HepG2 (cell line): ENCODE measurements around the gene GPAT3. TPM values are rescaled to one million over a fixed set of nuclear protein-coding genes. Genes with fewer than 3 reads are reported as not detected.

Source experiments
- CEBPG ChIP-seq: IDR thresholded peaks from 2 replicates; pipeline ENCODE4 v1.6.1; 2016
- DMAP1 ChIP-seq: IDR thresholded peaks from 2 replicates; pipeline ENCODE4 v1.6.1; 2016
- HMG20A ChIP-seq: IDR thresholded peaks from 2 replicates; pipeline ENCODE4 v1.6.1; 2016; ENCODE audit warnings: borderline replicate concordance
- KAT7 ChIP-seq: IDR thresholded peaks from 2 replicates; pipeline ENCODE4 v1.6.1; 2018; ENCODE audit warnings: borderline replicate concordance, missing compliant biosample characterization
- MAF1 ChIP-seq: sonication (generic); formaldehyde crosslinking; IDR thresholded peaks from 2 replicates; pipeline ENCODE4 v1.5.0; 2020; ENCODE audit warnings: missing genetic modification reagents, borderline replicate concordance
- NFIB ChIP-seq: sonication (generic); formaldehyde crosslinking; IDR thresholded peaks from 2 replicates; pipeline ENCODE4 v1.9.0; 2021; ENCODE audit warnings: missing genetic modification reagents, mild to moderate bottlenecking, borderline replicate concordance
- PITX1 ChIP-seq: sonication (generic); formaldehyde crosslinking; IDR thresholded peaks from 2 replicates; pipeline ENCODE4 v1.5.1; 2020; ENCODE audit warnings: mild to moderate bottlenecking, missing genetic modification reagents
- POLR2A ChIP-seq, 2 experiments: IDR thresholded peaks; 2 replicates each; pipeline ENCODE4 v1.6.1; 2011; ENCODE audit warnings: low read depth in 2 of 2, low read length in 2 of 2, mild to moderate bottlenecking in 1 of 2, moderate library complexity in 1 of 2; ENCODE audit not compliant: insufficient read depth in 1 of 2
- RAD21 ChIP-seq: fragments of 450-650 bp; formaldehyde crosslinking; IDR thresholded peaks from 2 replicates; pipeline ENCODE4 v1.5.0; 2020; ENCODE audit warnings: mild to moderate bottlenecking
- RFXANK ChIP-seq: IDR thresholded peaks from 2 replicates; pipeline ENCODE4 v1.6.1; 2016
- TERF1 ChIP-seq: sonication (generic); formaldehyde crosslinking; IDR thresholded peaks from 2 replicates; pipeline ENCODE4 v1.8.0; 2022; ENCODE audit warnings: mild to moderate bottlenecking, missing genetic modification reagents, moderate library complexity
- YEATS2 ChIP-seq: sonication (generic); formaldehyde crosslinking; IDR thresholded peaks from 2 replicates; pipeline ENCODE4 v1.4.0; 2020; ENCODE audit warnings: missing genetic modification reagents, borderline replicate concordance
- ZGPAT ChIP-seq: IDR thresholded peaks from 2 replicates; pipeline ENCODE4 v1.6.1; 2016; ENCODE audit warnings: mild to moderate bottlenecking
- ZNF260 ChIP-seq: sonication (generic); formaldehyde crosslinking; IDR thresholded peaks from 2 replicates; pipeline ENCODE4 v1.4.0; 2020; ENCODE audit warnings: missing genetic modification reagents, low read depth, mild to moderate bottlenecking, borderline replicate concordance
- ZNF780A ChIP-seq: sonication (generic); formaldehyde crosslinking; IDR thresholded peaks from 2 replicates; pipeline ENCODE4 v1.8.0; 2022; ENCODE audit warnings: mild to moderate bottlenecking, missing genetic modification reagents, moderate library complexity
- polyA plus RNA-seq, 8 experiments: library from polyadenylated mRNA; depleted of rRNA in 3 of 8; stranded (reverse) in 7 of 8; unstranded in 1 of 8; fragments of >200 nt; fragmentation: Illumina TruSeq in 4 of 8; extraction: Trizol in 4 of 8; gene quantifications; 2 replicates each; pipeline versions ENCODE4 v1.2.1 to v1.2.3, GENCODE V29; 2011 to 2016; ENCODE audit warnings: low read depth in 4 of 8, missing spikeins in 1 of 8, mixed read lengths in 1 of 8; ENCODE audit not compliant: insufficient read depth in 1 of 8
- total RNA-seq, 5 experiments: library from RNA; depleted of rRNA; stranded (reverse); fragments of >200 nt; fragmentation: Illumina TruSeq; extraction: Trizol; gene quantifications; 2 replicates each; pipeline ENCODE4 v1.2.3, GENCODE V29; 2016; ENCODE audit warnings: low read depth in 1 of 5
- TF ChIP-seq, protein P1 (sequence below): sonication (generic); formaldehyde crosslinking; IDR thresholded peaks from 2 replicates; pipeline ENCODE4 v1.4.0; 2020; ENCODE audit warnings: low read depth, mild to moderate bottlenecking, missing genetic modification reagents
- TF ChIP-seq, protein P2 (sequence below): sonication (generic); formaldehyde crosslinking; IDR thresholded peaks from 2 replicates; pipeline ENCODE4 v1.5.1; 2020; ENCODE audit warnings: missing genetic modification reagents, mild to moderate bottlenecking, borderline replicate concordance
- TF ChIP-seq, protein P3 (sequence below): IDR thresholded peaks from 2 replicates; pipeline ENCODE4 v1.6.1; 2016; ENCODE audit warnings: low read depth, missing genetic modification reagents, missing compliant biosample characterization

Gene GPAT3
- total and polyA plus RNA-seq, 2 of the 13 experiments (the other 11 are each of a cell fraction or from before 2014, with no cell fraction given) = 2.4 to 2.6 TPM

DNA sequence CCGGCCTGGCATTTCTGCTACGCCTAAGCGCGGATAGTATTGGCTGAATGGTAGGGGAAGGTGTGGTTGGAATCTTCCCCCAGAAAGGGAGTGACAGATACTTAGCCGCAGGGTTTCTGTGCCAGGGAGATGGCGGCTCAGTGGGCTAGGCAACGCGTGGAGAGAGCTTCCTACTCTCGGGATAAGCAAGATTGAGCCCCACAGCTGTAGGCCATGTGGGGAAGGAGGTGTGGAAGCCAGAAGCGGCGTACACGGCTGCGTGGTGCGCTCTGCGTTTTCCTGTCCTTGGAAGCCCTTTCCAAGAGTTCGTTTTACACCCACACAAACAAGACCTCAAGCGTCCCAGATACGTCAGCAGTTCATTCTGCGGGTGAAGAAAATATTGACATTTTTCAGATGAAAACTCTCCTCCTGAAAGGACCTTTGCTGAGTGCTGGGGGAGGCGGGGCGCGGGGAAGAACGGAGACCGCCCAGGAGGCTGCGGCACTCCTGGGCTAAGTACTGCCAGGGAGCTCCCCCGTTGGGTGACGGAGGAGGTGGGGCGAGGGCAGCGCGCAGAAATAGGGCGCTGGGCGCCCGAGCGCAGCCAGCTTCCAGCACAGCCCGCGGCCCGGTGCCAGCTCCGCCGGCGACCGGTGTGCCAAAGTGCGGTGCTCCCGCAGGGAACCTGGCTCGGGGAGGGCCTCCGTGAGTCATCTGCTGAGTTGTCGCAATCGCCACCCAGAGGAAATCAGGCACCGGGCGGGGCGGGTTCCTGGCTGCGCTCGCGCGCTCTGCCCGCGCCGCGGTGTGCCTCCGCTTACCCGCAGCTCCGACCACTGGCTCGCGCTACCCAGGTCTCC lies at the start of gene GPAT3 (continued):
- TF ChIP-seq KAT7 (CRISPR knock-in tag) (no peak), TERF1 (CRISPR knock-in tag) (no peak), DMAP1 (CRISPR knock-in tag) (peak; percentile 50; the same call in 1 of the 2 replicates), MAF1 (CRISPR knock-in tag) (no peak), YEATS2 (CRISPR knock-in tag) (no peak), RAD21 (no peak), ZGPAT (CRISPR knock-in tag) (peak; percentile 74; the same call in 1 of the 2 replicates), CEBPG (CRISPR knock-in tag) (peak; percentile 86), ZNF780A (CRISPR knock-in tag) (no peak), POLR2A (IDR thresholded peaks at IDR 0.05; ENCODE audit: insufficient read depth in 1 of 2, low read depth in 2 of 2, low read length in 2 of 2) (peak in 1 of 2 experiments; percentile 49; a peak in 2 of 4 replicates), RFXANK (no peak), ZNF260 (no peak), PITX1 (CRISPR knock-in tag) (no peak), NFIB (no peak), HMG20A (CRISPR knock-in tag) (no peak)
- TF ChIP-seq, protein P1, sequence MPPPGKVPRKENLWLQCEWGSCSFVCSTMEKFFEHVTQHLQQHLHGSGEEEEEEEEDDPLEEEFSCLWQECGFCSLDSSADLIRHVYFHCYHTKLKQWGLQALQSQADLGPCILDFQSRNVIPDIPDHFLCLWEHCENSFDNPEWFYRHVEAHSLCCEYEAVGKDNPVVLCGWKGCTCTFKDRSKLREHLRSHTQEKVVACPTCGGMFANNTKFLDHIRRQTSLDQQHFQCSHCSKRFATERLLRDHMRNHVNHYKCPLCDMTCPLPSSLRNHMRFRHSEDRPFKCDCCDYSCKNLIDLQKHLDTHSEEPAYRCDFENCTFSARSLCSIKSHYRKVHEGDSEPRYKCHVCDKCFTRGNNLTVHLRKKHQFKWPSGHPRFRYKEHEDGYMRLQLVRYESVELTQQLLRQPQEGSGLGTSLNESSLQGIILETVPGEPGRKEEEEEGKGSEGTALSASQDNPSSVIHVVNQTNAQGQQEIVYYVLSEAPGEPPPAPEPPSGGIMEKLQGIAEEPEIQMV (CRISPR knock-in tag) = no peak
- TF ChIP-seq, protein P2, sequence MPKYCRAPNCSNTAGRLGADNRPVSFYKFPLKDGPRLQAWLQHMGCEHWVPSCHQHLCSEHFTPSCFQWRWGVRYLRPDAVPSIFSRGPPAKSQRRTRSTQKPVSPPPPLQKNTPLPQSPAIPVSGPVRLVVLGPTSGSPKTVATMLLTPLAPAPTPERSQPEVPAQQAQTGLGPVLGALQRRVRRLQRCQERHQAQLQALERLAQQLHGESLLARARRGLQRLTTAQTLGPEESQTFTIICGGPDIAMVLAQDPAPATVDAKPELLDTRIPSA (CRISPR knock-in tag) = no peak
- TF ChIP-seq, protein P3, sequence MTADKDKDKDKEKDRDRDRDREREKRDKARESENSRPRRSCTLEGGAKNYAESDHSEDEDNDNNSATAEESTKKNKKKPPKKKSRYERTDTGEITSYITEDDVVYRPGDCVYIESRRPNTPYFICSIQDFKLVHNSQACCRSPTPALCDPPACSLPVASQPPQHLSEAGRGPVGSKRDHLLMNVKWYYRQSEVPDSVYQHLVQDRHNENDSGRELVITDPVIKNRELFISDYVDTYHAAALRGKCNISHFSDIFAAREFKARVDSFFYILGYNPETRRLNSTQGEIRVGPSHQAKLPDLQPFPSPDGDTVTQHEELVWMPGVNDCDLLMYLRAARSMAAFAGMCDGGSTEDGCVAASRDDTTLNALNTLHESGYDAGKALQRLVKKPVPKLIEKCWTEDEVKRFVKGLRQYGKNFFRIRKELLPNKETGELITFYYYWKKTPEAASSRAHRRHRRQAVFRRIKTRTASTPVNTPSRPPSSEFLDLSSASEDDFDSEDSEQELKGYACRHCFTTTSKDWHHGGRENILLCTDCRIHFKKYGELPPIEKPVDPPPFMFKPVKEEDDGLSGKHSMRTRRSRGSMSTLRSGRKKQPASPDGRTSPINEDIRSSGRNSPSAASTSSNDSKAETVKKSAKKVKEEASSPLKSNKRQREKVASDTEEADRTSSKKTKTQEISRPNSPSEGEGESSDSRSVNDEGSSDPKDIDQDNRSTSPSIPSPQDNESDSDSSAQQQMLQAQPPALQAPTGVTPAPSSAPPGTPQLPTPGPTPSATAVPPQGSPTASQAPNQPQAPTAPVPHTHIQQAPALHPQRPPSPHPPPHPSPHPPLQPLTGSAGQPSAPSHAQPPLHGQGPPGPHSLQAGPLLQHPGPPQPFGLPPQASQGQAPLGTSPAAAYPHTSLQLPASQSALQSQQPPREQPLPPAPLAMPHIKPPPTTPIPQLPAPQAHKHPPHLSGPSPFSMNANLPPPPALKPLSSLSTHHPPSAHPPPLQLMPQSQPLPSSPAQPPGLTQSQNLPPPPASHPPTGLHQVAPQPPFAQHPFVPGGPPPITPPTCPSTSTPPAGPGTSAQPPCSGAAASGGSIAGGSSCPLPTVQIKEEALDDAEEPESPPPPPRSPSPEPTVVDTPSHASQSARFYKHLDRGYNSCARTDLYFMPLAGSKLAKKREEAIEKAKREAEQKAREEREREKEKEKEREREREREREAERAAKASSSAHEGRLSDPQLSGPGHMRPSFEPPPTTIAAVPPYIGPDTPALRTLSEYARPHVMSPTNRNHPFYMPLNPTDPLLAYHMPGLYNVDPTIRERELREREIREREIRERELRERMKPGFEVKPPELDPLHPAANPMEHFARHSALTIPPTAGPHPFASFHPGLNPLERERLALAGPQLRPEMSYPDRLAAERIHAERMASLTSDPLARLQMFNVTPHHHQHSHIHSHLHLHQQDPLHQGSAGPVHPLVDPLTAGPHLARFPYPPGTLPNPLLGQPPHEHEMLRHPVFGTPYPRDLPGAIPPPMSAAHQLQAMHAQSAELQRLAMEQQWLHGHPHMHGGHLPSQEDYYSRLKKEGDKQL (CRISPR knock-in tag) = no peak
